Keratinocyte (primary cell): ENCODE results near the gene PITPNC1. TPM values are rescaled to one million over a fixed set of nuclear protein-coding genes. Genes with fewer than 3 reads are reported as not detected.
"Not testable (repeated sequence)": the region's sequence is repeated elsewhere in the genome, so short reads cannot be mapped to it uniquely, and the experiment has no call there.

ENCODE experiments used
- DNase-seq: peaks from one replicate; pipeline ENCODE4 v3.0.0-alpha.2; 2011; ENCODE audit warnings: low read depth, missing footprints, low spot score
- FAIRE-seq: peaks from 2 replicates; lab custom pipeline; 2011; peaks lifted over from hg19 to GRCh38; lab: Jason Lieb, UNC
- H2AFZ ChIP-seq: 2 replicates; pipeline ENCODE4 v1.6.0; 2012; ENCODE audit warnings: low read length, control low read depth, inconsistent platforms; ENCODE audit not compliant: control insufficient read depth
- H3K27ac ChIP-seq: 2 replicates; pipeline ENCODE4 v1.5.1; 2011; ENCODE audit warnings: low read length; ENCODE audit not compliant: control insufficient read depth, insufficient read depth
- H3K27me3 ChIP-seq: 3 replicates; pipeline ENCODE4 v1.6.0; 2011; ENCODE audit warnings: low read length; ENCODE audit not compliant: control insufficient read depth, insufficient read depth; ENCODE audit errors: extremely low read depth
- H3K36me3 ChIP-seq, 2 experiments: 2 replicates in 1 of 2; 3 replicates in 1 of 2; pipeline ENCODE4 v1.5.1; 2011; ENCODE audit warnings: low read length in 2 of 2, mild to moderate bottlenecking in 1 of 2; ENCODE audit not compliant: control insufficient read depth in 2 of 2, insufficient read depth in 2 of 2; ENCODE audit errors: extremely low read depth in 1 of 2
- H3K4me1 ChIP-seq: 3 replicates; pipeline ENCODE4 v1.5.1; 2011; ENCODE audit warnings: low read length; ENCODE audit not compliant: control insufficient read depth, insufficient read depth; ENCODE audit errors: extremely low read depth
- H3K4me2 ChIP-seq: 3 replicates; pipeline ENCODE4 v1.6.0; 2011; ENCODE audit warnings: low read depth, low read length; ENCODE audit not compliant: control insufficient read depth, insufficient read depth; ENCODE audit errors: extremely low read depth
- H3K4me3 ChIP-seq, 3 experiments: fragments of 200-600 bp in 1 of 3; sonication (generic) in 1 of 3; 2 replicates in 2 of 3; 3 replicates in 1 of 3; pipeline ENCODE4 v1.5.1; 2011 to 2016; ENCODE audit warnings: low read length in 3 of 3, mild to moderate bottlenecking in 3 of 3, control low read depth in 2 of 3, inconsistent platforms in 1 of 3, low read depth in 1 of 3, mixed read lengths in 1 of 3, mixed run types in 1 of 3, moderate library complexity in 1 of 3; ENCODE audit not compliant: control insufficient read depth in 2 of 3, insufficient read depth in 2 of 3; ENCODE audit errors: extremely low read depth in 1 of 3
- H3K79me2 ChIP-seq: 2 replicates; pipeline ENCODE4 v1.6.0; 2012; ENCODE audit warnings: low read length; ENCODE audit not compliant: control insufficient read depth, insufficient read depth
- H3K9ac ChIP-seq: 3 replicates; pipeline ENCODE4 v1.6.0; 2011; ENCODE audit warnings: low read length; ENCODE audit not compliant: control insufficient read depth, insufficient read depth; ENCODE audit errors: extremely low read depth
- H3K9me1 ChIP-seq: 3 replicates; pipeline ENCODE4 v1.6.0; 2011; ENCODE audit warnings: low read length; ENCODE audit not compliant: control insufficient read depth, insufficient read depth; ENCODE audit errors: extremely low read depth
- H3K9me3 ChIP-seq: 2 replicates; pipeline ENCODE4 v1.5.1; 2012; ENCODE audit warnings: low read depth, low read length; ENCODE audit not compliant: control insufficient read depth
- H4K20me1 ChIP-seq: 3 replicates; pipeline ENCODE4 v1.6.0; 2011; ENCODE audit warnings: low read length; ENCODE audit not compliant: control insufficient read depth, insufficient read depth; ENCODE audit errors: extremely low read depth
- EZH2 ChIP-seq: IDR thresholded peaks from one replicate; pipeline ENCODE4 v1.6.1; 2012; ENCODE audit warnings: inconsistent platforms, mild to moderate bottlenecking, low read length, moderate library complexity
- dilution Hi-C: fragments of 300-500 bp; cut with MboI; formaldehyde crosslinking; loops from one replicate; pipeline ENCODE4 v1.7.0; 2020; ENCODE audit warnings: low sequenced_read_pairs; ENCODE audit not compliant: extremely low pct_ligation_motif_present
- polyA plus RNA-seq, 5 experiments: library from polyadenylated mRNA; depleted of rRNA in 3 of 5; stranded (reverse) in 3 of 5; stranded (forward) in 1 of 5; unstranded in 1 of 5; fragments of >200 nt; gene quantifications; 1 replicate in 1 of 5; 2 replicates in 3 of 5; 3 replicates in 1 of 5; pipeline versions ENCODE4 v1.2.1 to v1.2.3, GENCODE V29; 2011 to 2012; ENCODE audit warnings: missing spikeins in 2 of 5, low read depth in 1 of 5, low replicate concordance in 1 of 5
- TF ChIP-seq, protein P1 (sequence below), 3 experiments: IDR thresholded peaks in 1 of 3; conservative IDR thresholded peaks in 1 of 3; optimal IDR thresholded peaks in 1 of 3; 2 replicates in 2 of 3; 3 replicates in 1 of 3; pipeline versions ENCODE3 to v1.5.1; 2011; ENCODE audit warnings: low read length in 3 of 3, mild to moderate bottlenecking in 3 of 3, moderate library complexity in 2 of 3, control low read depth in 1 of 3, inconsistent platforms in 1 of 3; ENCODE audit not compliant: insufficient read depth in 2 of 3; ENCODE audit errors: extremely low read depth in 1 of 3

Gene PITPNC1
- polyA plus RNA-seq, 1 donor (not counting 4 experiments of a cell fraction or from before 2014, with no cell fraction given) = 24.8 TPM

- Histone ChIP-seq H3K9me3 (no peaks in the 10 kb centered on the region), H3K79me2 (peaks cover 4% of the 10 kb centered on the region), H3K4me1 (peaks cover 13% of the 10 kb centered on the region), H3K9ac (no peak overlapping the region), H3K9me1 (peaks cover 3% of the 10 kb centered on the region), H3K4me2 (no peak overlapping the region), H3K27me3 (no peaks in the 10 kb centered on the region), H3K27ac (no peak overlapping the region), H2AFZ (no peak overlapping the region), H4K20me1 (no peaks in the 10 kb centered on the region), H3K36me3 (peaks cover 0 to 4% of the 10 kb centered on the region in 2 experiments), H3K4me3 (no peak overlapping the region)
- no peak for FAIRE-seq
- dilution Hi-C loops = no loop called here
- DNase-seq = no peak
- TF ChIP-seq, protein P1, sequence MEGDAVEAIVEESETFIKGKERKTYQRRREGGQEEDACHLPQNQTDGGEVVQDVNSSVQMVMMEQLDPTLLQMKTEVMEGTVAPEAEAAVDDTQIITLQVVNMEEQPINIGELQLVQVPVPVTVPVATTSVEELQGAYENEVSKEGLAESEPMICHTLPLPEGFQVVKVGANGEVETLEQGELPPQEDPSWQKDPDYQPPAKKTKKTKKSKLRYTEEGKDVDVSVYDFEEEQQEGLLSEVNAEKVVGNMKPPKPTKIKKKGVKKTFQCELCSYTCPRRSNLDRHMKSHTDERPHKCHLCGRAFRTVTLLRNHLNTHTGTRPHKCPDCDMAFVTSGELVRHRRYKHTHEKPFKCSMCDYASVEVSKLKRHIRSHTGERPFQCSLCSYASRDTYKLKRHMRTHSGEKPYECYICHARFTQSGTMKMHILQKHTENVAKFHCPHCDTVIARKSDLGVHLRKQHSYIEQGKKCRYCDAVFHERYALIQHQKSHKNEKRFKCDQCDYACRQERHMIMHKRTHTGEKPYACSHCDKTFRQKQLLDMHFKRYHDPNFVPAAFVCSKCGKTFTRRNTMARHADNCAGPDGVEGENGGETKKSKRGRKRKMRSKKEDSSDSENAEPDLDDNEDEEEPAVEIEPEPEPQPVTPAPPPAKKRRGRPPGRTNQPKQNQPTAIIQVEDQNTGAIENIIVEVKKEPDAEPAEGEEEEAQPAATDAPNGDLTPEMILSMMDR (optimal IDR thresholded peaks at IDR 0.05 in 1 of 3, IDR thresholded peaks at IDR 0.05 in 1 of 3, conservative IDR thresholded peaks at IDR 0.05 in 1 of 3; ENCODE audit: extremely low read depth in 1 of 3, insufficient read depth in 2 of 3, low read length in 3 of 3) = no peak
- no peak for TF ChIP-seq EZH2
Observed at GRCh38 chr17:67492824-67493517, 115.9 kb downstream of the PITPNC1 start.

DNA sequence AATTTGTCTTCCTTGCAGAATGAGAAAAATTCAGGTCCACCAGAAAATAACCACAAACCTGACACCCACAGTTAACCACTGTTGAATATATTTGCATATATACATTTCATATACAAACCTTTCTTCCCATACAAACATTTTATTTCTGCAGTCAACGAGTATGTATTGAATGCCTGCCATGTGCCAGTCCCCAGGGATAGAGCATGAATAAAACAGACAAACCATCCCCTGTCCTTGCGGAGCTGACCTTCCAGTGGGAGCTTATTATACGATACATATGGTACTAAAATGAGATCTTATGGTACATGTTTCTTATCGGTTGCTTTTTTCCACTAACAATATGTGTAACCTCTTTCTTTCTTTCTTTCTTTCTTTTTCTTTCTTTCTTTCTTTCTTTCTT, 116.7 kb downstream of the PITPNC1 start:
- FAIRE-seq (no peak), DNase-seq (no peak)
- H2AFZ ChIP-seq = no peak overlapping the region
- dilution Hi-C loops = no loop called here
- H3K27me3 ChIP-seq = no peaks in the 10 kb centered on the region
- H3K79me2 ChIP-seq = peaks cover 4% of the 10 kb centered on the region
- peaks cover 0 to under 1% of the 10 kb centered on the region in 2 experiments for H3K36me3 ChIP-seq
- TF ChIP-seq EZH2 = no peak
- TF ChIP-seq, protein P1 (optimal IDR thresholded peaks at IDR 0.05 in 1 of 3, IDR thresholded peaks at IDR 0.05 in 1 of 3, conservative IDR thresholded peaks at IDR 0.05 in 1 of 3; ENCODE audit: extremely low read depth in 1 of 3, insufficient read depth in 2 of 3, low read length in 3 of 3) = no peak
- H3K9ac ChIP-seq = no peak overlapping the region
- no peak overlapping the region for H3K4me2 ChIP-seq
- H3K4me3 ChIP-seq = no peak overlapping the region
- peaks cover 9% of the 10 kb centered on the region for H3K4me1 ChIP-seq
- H3K27ac ChIP-seq = no peak overlapping the region
- peaks cover 3% of the 10 kb centered on the region for H3K9me1 ChIP-seq
- H4K20me1 ChIP-seq = no peaks in the 10 kb centered on the region
- no peaks in the 10 kb centered on the region for H3K9me3 ChIP-seq

- H3K9ac ChIP-seq, H2AFZ ChIP-seq, H4K20me1 ChIP-seq, H3K27me3 ChIP-seq, DNase-seq, H3K9me3 ChIP-seq, H3K79me2 ChIP-seq, H3K4me2 ChIP-seq, H3K4me3 ChIP-seq, FAIRE-seq, H3K9me1 ChIP-seq, H3K27ac ChIP-seq, dilution Hi-C loops, H3K36me3 ChIP-seq: not testable (repeated sequence)
- H3K4me1 ChIP-seq = peaks cover 15% of the 10 kb centered on the region
Observed at GRCh38 chr17:67495534-67495933, 118.5 kb downstream of the PITPNC1 start.
